Cortex of kidney (tissue), 1 donor: ENCODE measurements around the gene CKAP5.

Experiments
- DNase-seq: peaks from one replicate; lab custom pipeline; 2025; lab: John Stamatoyannopoulos, UW

The CKAP5 gene

GRCh38 chr11:46845740-46846509, at the start of gene CKAP5:
Gene CKAP5, minus strand, starts transcription at chr11:46846280. Its CDS starts 25,049 bp downstream, at chr11:46821231.
- no peak for DNase-seq

DNA sequence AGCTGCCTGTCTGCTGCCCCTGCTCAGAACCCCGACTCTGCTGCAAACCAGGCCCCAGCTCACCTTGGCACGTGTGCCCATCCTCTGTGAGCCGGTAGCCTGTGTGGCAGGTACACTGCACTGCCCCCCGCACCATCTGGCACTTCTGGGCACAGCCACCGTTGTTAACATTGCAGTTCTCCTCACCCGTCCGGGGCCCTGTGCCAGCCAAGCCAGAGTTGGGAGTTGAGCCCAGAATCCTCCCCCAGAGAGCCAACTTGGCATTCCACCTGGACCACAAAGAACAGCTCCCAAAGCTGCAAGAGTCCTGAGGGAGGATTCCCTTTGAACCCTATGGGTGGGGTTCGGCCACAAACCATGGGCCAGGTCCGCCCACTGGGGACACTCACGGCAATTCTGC, 49.7 kb upstream of the CKAP5 start:
- DNase-seq = no peak

- DNase-seq = no peak
Observed at GRCh38 chr11:46894961-46895360, 48.9 kb upstream of the CKAP5 start.

DNA sequence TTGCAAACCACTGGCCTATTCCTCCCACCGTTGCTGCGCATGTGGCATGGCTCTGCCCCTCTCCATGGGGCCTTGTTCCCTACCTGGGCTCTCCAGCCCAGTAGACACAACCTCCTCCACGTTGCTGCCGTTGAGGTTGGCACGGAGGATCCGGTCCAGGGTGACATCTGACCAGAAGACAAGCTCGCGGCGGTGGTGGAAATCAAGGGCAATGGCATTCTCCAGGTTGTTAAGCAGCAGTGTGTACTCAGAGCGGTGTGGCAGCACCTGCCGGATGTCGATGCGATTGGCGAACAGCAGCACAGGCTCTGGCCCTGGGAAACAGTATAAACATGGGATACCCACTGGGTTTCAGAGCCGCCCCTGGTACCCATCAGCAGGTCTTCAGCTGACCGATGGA, 48.4 kb upstream of the CKAP5 start:
- DNase-seq = no peak

GRCh38 chr11:46892838-46893237, 46.8 kb upstream of the CKAP5 start:
- no peak for DNase-seq

- DNase-seq = no peak
Observed at GRCh38 chr11:46892109-46892508, 46.0 kb upstream of the CKAP5 start.

DNA sequence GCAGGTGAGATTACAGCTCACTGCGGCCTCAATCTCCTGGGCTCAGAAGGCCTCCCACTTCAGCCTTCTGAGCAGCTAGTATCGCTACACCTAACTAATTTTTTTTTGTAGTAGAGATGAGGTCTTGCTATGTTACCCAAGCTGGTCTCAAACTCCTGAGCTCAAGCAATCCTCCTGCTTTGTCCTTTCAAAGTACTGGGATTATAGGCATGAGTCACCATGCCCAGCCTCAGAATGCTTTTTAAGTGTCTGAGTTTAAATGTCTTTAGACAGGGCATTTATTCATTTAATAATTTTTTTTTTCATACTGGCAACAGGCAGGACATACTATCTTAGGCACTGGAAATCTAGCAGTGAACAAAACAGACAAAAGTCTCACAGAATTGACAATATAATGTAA, 44.6 kb upstream of the CKAP5 start:
- DNase-seq = no peak

- no peak for DNase-seq
Observed at GRCh38 chr11:46889689-46890475, 43.8 kb upstream of the CKAP5 start.

GRCh38 chr11:46889251-46889650, 43.2 kb upstream of the CKAP5 start:
- no peak for DNase-seq

DNA sequence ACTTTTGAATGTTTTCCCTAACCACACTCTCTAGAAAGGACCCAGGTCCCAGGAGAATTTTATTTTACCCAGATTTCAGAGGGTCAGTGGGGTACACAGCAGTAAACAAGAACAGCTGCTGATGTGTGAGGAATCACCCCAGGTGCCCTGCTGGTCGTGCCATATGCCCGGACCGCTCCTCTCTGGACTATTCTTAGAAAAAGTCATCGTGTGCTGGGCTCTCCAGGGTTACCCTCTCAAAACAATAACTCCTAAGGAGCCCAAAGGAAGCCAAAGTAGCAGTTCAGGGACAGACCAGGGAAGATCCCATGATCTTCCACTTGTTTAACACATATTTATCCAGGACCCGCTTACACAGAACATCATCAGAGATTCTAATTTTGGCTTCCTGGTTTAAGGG, 42.6 kb upstream of the CKAP5 start:
- DNase-seq = no peak

GRCh38 chr11:46886211-46886610, 40.1 kb upstream of the CKAP5 start:
- no peak for DNase-seq

GRCh38 chr11:46879056-46879585, 33.0 kb upstream of the CKAP5 start:
- DNase-seq = no peak

DNA sequence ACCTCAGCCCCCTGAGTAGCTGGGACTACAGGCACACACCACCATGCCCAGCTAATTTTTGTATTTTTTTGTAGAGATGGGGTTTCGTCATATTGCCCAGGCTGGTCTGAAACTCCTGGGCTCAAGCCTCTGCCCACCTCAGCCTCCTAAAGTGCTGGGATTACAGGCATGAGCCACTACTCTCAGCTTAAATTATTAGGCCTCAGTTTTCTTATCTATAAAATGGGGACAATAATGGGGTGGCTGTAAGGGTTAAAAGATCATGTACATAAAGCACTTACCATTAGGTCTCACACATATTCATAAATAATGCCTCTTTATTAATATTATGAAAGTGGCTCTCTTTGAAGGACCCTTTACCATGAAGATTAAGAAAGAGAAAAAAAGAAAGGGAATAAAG, 31.5 kb upstream of the CKAP5 start:
- DNase-seq = no peak

- no peak for DNase-seq
Observed at GRCh38 chr11:46876471-46876870, 30.4 kb upstream of the CKAP5 start.

DNA sequence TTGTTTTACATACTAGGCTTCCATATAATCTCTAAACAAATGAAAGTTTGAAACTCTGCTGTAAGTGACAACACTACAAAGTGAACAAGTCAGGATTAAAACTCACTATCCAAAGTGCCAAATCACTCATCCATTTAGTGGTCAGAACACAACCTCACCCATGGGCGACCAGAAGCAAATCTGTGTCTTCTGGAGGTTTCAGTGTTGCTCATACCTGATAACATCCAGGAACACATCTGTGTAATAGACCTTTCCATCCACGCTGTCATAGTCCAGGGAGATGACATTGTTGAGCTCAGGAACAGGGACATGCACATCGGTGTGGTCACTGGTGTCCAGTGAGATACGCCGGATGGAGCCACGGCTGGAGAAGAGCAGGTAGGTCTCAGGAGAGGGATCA, 28.5 kb upstream of the CKAP5 start:
- no peak for DNase-seq

DNA sequence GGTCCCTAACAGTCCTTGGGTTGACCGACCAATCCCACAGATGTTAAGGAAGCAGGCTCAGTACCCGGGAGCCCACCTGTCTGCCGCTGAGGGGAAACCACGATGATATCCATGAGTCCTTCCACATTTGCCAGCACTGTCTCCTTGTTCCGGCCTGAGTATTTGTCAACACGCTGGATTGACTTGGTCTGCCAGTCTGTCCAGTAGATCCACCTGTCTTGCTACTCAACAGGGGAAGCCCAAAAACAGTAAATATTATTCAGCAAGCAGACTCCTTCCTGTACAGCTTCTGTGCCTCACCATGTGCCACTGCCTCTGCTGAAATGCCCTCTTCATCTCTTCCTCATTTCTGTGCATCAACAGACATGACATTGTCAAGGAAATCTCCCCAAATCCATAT, 22.8 kb upstream of the CKAP5 start:
- no peak for DNase-seq

GRCh38 chr11:46865340-46865739, 19.3 kb upstream of the CKAP5 start:
- DNase-seq = no peak

GRCh38 chr11:46860218-46860617, 14.1 kb upstream of the CKAP5 start:
- DNase-seq = no peak

- no peak for DNase-seq
Observed at GRCh38 chr11:46858920-46859546, 13.0 kb upstream of the CKAP5 start.

- DNase-seq = no peak
Observed at GRCh38 chr11:46857666-46858065, 11.6 kb upstream of the CKAP5 start.

- no peak for DNase-seq
Observed at GRCh38 chr11:46856605-46857343, 10.7 kb upstream of the CKAP5 start.

DNA sequence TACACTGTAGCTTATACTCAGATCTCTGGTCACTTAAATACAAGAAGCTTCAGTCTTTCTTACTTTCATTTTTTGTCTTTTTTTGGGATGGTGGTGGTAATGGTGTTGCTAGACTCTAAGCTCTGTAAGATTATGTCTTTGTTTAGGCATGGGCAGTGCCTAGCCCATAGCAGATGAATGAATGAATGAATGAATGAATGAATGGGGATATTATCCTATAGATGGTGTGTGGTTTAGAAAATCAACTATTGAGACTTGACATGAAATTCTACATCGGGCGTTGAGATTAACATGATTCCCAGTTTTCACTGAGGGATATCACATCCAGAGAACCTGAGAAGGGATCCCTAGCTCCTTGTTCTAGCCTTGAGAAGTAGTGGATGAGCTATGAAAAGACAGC, 9.8 kb upstream of the CKAP5 start:
- DNase-seq = no peak
